ENCODE data around the gene C1orf94.

C1orf94 gene

GRCh38 chr1:34245967-34246366 is 69.3 kb downstream of the C1orf94 start:
- H3K4me3 ChIP-seq (replicated peaks; ENCODE audit: insufficient read depth, low read length) = no peak overlapping the region
- H3K27ac ChIP-seq (replicated peaks) = no peak overlapping the region
- TF ChIP-seq SPI1 (IDR thresholded peaks at IDR 0.05; ENCODE audit: borderline replicate concordance, low read depth) = no peak
- no peak for TF ChIP-seq GABPA (IDR thresholded peaks at IDR 0.05; ENCODE audit: low read depth)
- no peak for TF ChIP-seq CTCF (IDR thresholded peaks at IDR 0.05; ENCODE audit: insufficient read depth, low read length)
- TF ChIP-seq POLR2AphosphoS5 (IDR thresholded peaks at IDR 0.05; ENCODE audit: low read depth) = no peak
- no peak for TF ChIP-seq REST (IDR thresholded peaks at IDR 0.05; ENCODE audit: insufficient replicate concordance, low read depth)
- no peaks in the 10 kb centered on the region for H3K27me3 ChIP-seq (ENCODE audit: insufficient read depth, poor library complexity, severe bottlenecking)
- DNase-seq (ENCODE audit: low read depth in 1 of 2, low spot score in 1 of 2) = no peak

DNA sequence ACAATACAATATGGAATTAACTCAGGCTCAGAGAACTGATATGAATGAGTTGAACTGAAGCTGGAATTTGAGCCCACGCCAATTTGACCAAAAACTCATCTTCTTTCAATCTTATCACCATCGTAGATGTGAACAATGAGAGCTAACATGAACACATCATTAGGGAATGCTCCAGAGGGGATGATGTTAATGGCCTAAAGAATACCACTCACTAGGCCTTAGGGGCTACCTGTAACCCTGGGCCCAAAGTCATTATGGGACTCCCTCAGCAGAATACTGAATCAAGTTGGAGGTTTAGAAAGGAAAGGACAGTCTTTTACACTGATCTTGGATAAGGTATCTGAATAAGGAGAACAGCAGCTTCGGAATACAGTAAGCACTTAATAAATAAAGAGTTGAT is 73.6 kb downstream of the C1orf94 start:
- no peak for DNase-seq (ENCODE audit: low read depth in 1 of 2, low spot score in 1 of 2)
- Histone ChIP-seq H3K27me3 (ENCODE audit: insufficient read depth, poor library complexity, severe bottlenecking) (no peaks in the 10 kb centered on the region), H3K4me3 (replicated peaks; ENCODE audit: insufficient read depth, low read length) (no peak overlapping the region), H3K27ac (replicated peaks) (no peak overlapping the region)
- no peak for TF ChIP-seq GABPA (IDR thresholded peaks at IDR 0.05; ENCODE audit: low read depth)
- no peak for TF ChIP-seq SPI1 (IDR thresholded peaks at IDR 0.05; ENCODE audit: borderline replicate concordance, low read depth)

GRCh38 chr1:34262023-34262853 is 85.5 kb downstream of the C1orf94 start:
- no peak for DNase-seq (ENCODE audit: low read depth in 1 of 2, low spot score in 1 of 2)
- Histone ChIP-seq H3K27ac (replicated peaks) (no peak overlapping the region), H3K4me3 (replicated peaks; ENCODE audit: insufficient read depth, low read length) (no peak overlapping the region), H3K27me3 (ENCODE audit: insufficient read depth, poor library complexity, severe bottlenecking) (no peaks in the 10 kb centered on the region)
- TF ChIP-seq POLR2AphosphoS5 (IDR thresholded peaks at IDR 0.05; ENCODE audit: low read depth) (no peak), SPI1 (IDR thresholded peaks at IDR 0.05; ENCODE audit: borderline replicate concordance, low read depth) (no peak), CTCF (IDR thresholded peaks at IDR 0.05; ENCODE audit: insufficient read depth, low read length) (no peak), GABPA (IDR thresholded peaks at IDR 0.05; ENCODE audit: low read depth) (no peak), REST (IDR thresholded peaks at IDR 0.05; ENCODE audit: insufficient replicate concordance, low read depth) (no peak)

GRCh38 chr1:34262921-34263320 is 86.2 kb downstream of the C1orf94 start:
- TF ChIP-seq CTCF (IDR thresholded peaks at IDR 0.05; ENCODE audit: insufficient read depth, low read length) (no peak), GABPA (IDR thresholded peaks at IDR 0.05; ENCODE audit: low read depth) (no peak), REST (IDR thresholded peaks at IDR 0.05; ENCODE audit: insufficient replicate concordance, low read depth) (no peak), SPI1 (IDR thresholded peaks at IDR 0.05; ENCODE audit: borderline replicate concordance, low read depth) (no peak), POLR2AphosphoS5 (IDR thresholded peaks at IDR 0.05; ENCODE audit: low read depth) (no peak)
- no peak for DNase-seq (ENCODE audit: low read depth in 1 of 2, low spot score in 1 of 2)
- Histone ChIP-seq H3K27ac (replicated peaks) (no peak overlapping the region), H3K27me3 (ENCODE audit: insufficient read depth, poor library complexity, severe bottlenecking) (no peaks in the 10 kb centered on the region), H3K4me3 (replicated peaks; ENCODE audit: insufficient read depth, low read length) (no peak overlapping the region)

Measured in HL-60 (cell line).